22Rv1 (cell line): ENCODE results near the gene ZNF785.
A peak's percentile ranks its signal among the peaks of the same experiment; 100 is the strongest.

ENCODE experiments used
- ZFX ChIP-seq: fragments of 450-650 bp; IDR thresholded peaks from 2 replicates; pipeline ENCODE4 v1.6.1; 2017; ENCODE audit warnings: antibody characterized with exemption, borderline replicate concordance
- TF ChIP-seq, protein P1 (sequence below): fragments of 450-650 bp; IDR thresholded peaks from 2 replicates; pipeline ENCODE4 v1.5.1; 2017; ENCODE audit warnings: mild to moderate bottlenecking

DNA sequence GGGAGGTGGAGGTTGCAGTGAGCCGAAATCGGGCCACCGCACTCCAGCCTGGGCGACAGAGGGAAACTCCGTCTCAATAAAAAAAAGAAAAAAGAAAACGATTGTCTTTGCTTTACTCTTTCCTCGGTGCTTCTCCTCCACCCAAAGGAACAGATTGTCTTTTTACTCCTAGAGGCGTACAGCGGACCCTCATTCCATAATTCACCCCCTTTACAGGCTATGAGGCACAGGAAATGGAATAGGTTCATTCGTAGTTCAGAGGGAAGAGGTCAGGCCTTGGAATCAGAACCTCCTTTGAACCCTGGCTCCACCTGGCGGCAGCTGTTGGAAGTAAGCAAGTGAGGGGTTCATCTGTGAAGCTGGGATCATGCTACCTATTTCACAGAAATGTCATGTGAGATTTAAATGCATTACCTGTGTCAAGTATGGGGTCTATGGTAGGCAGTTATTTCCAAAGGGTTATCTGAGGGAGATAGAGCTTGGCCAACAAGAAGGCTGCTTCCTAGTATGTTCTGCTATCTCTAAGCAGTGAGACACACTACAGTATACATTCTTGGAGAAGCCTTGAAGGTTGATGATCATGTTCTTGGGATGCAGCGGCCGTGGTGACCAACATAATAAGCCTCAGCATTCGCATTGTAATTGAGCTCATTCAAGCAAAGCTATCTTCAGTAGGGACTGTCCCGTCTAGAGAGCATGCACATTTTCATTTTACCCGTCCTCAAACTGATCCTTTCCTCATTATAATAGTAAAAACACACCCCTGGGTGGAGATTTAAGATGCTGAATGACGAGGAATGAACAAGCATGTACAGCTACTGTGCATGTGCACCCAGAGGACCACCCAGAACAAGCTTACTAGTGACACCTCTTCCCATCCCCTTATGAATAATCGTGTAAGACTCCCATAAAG lies 43.4 kb upstream of the ZNF785 start:
- no peak for TF ChIP-seq ZFX
- TF ChIP-seq, protein P1, sequence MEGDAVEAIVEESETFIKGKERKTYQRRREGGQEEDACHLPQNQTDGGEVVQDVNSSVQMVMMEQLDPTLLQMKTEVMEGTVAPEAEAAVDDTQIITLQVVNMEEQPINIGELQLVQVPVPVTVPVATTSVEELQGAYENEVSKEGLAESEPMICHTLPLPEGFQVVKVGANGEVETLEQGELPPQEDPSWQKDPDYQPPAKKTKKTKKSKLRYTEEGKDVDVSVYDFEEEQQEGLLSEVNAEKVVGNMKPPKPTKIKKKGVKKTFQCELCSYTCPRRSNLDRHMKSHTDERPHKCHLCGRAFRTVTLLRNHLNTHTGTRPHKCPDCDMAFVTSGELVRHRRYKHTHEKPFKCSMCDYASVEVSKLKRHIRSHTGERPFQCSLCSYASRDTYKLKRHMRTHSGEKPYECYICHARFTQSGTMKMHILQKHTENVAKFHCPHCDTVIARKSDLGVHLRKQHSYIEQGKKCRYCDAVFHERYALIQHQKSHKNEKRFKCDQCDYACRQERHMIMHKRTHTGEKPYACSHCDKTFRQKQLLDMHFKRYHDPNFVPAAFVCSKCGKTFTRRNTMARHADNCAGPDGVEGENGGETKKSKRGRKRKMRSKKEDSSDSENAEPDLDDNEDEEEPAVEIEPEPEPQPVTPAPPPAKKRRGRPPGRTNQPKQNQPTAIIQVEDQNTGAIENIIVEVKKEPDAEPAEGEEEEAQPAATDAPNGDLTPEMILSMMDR: peak; percentile 92
